GM18867 (cell line): ENCODE measurements around the gene PATJ.
A peak's percentile ranks its signal among the peaks of the same experiment; 100 is the strongest.
"Not testable (repeated sequence)": the region's sequence is repeated elsewhere in the genome, so short reads cannot be mapped to it uniquely, and the experiment has no call there.

Experiments used
- ATAC-seq: cut with Tn5 transposase; IDR thresholded peaks from one replicate; pipeline ENCODE4 v1.9.1; 2021; ENCODE audit warnings: mild to moderate bottlenecking, moderate library complexity; ENCODE audit not compliant: unreplicated experiment

PATJ gene, protein sequence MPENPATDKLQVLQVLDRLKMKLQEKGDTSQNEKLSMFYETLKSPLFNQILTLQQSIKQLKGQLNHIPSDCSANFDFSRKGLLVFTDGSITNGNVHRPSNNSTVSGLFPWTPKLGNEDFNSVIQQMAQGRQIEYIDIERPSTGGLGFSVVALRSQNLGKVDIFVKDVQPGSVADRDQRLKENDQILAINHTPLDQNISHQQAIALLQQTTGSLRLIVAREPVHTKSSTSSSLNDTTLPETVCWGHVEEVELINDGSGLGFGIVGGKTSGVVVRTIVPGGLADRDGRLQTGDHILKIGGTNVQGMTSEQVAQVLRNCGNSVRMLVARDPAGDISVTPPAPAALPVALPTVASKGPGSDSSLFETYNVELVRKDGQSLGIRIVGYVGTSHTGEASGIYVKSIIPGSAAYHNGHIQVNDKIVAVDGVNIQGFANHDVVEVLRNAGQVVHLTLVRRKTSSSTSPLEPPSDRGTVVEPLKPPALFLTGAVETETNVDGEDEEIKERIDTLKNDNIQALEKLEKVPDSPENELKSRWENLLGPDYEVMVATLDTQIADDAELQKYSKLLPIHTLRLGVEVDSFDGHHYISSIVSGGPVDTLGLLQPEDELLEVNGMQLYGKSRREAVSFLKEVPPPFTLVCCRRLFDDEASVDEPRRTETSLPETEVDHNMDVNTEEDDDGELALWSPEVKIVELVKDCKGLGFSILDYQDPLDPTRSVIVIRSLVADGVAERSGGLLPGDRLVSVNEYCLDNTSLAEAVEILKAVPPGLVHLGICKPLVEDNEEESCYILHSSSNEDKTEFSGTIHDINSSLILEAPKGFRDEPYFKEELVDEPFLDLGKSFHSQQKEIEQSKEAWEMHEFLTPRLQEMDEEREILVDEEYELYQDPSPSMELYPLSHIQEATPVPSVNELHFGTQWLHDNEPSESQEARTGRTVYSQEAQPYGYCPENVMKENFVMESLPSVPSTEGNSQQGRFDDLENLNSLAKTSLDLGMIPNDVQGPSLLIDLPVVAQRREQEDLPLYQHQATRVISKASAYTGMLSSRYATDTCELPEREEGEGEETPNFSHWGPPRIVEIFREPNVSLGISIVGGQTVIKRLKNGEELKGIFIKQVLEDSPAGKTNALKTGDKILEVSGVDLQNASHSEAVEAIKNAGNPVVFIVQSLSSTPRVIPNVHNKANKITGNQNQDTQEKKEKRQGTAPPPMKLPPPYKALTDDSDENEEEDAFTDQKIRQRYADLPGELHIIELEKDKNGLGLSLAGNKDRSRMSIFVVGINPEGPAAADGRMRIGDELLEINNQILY (N-terminal part only)

DNA sequence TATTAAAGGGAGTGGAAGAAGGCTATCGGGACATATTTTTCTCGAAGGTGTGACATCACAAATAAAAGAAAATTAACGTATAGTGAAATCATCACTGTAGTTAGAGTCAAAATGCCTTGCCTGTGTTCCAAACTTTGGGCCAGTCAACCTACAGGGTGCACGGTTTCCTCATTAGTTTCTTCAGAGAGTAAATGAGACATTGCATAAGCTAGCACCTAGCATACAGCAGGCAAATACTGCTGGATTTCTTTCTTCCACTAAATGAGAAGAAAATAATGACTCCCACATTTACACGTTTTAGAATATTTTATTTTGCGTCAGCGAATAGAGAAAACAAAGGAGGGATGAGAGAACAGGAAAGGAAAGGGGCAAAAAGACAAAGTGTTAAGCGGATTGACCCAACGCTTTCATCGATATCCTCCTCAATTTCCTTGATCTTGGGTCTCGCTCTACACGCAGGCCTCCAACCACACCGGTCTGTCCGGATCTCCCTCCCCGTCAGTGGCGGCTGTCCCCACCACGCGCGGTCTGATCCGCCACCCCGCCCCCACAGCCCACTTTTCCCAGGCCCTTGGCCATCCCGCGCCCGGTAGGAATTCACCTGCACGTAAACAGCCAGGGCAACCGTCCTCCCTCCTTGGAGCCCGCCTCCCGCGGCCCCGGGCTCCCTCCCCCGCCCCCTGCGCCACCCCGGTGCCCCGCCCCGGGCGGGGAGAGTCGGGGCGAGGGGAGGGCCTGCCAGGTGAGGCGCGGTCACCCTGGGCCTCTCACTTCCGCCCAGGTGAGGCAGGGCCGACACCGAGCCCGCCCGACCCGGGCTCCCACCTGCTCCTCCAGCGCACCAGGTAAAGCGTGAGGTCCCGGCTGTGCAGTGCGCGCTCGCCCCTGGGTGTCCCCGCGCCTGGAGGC lies at the start of gene PATJ:
TSS of gene PATJ (plus strand) at position 770 of the 909 bp plus-strand sequence. CDS start 20,413 bp downstream, outside the sequence.
- peak; percentile 84 for ATAC-seq

DNA sequence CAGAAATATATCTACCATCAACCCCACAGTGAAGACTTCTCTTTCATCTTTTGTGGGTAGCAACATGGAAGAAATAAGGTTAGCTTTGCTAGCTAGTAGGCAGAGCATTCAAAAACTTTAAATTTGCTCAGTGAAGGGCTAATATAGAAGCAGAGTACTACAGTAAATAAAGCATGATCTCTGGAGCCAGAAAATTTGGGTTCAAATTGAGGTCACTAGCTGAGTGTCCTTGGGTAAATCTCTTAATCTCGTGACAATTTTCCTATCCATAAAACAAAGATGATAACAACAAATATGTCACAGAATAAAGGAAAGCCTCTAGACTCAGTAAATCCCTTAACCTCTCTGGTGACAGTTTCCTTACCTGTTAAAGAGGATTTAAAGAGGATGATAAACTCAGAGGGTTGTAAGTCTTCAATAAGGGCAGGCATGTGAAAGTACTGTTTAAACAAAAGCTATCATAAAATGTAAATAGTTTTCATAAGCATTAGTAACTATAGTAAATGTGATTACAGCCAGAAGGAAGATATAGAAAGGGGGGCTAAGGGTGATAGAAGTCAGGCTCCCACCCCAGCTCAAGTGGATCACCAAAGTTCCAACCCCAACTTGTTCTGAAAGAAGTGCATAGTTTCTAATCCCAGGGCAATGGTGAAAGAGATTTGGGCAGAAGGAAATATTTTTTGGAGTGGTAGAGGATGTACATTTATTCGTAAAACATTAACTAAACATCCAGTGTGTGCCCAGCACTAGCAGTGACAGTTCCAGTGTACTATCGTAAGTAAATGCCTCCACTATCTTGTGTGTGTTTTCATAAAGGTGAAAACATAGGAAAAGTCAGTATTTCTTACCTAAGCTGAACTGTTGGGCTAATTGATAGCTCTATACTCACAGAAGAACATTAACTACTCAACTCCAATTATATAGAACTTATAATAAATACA lies 42.1 kb upstream of the PATJ start:
- ATAC-seq, result no peak

DNA sequence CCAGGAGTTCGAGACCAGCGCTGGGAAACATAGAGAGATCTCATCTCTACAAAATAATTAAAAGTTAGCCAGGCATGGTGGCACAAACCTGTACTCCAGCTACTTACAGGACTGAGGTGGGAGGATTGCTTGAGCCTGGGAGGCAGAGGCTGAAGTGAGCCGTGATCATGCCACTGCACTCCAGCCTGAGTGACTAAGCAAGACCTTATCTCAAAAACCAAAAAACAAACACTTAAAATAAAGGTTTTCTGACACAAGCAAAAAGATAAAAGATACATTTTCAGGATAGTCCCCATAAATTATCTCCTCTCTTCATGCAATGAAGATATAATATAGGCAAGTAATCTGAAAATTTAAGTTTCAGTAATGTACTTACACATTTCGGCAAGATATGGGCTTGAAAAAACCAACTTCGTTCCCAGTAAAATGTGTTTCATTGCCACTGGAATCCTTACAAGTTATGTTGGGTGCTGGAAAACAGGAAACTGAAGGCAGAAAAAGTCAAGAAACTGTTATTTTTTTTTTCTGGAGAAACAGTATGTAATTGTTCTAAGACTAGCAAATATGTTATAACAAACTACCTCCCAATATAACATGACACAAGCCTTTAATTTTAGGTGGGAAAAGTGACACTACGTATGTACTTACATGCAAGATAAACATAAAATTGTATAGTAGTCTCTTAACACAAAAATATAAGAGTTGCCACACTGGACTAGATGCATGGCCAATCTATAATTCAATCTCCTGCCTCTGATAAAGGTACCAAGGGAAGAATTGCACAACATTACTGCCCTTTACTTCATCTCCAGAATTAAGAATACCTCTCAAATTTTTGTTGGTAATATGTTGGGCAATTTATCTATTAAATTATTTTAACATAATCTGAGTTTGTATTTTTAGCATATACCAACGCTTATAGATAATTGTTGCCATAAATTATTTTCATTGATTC lies 33.0 kb upstream of the PATJ start:
- ATAC-seq, result no peak

DNA sequence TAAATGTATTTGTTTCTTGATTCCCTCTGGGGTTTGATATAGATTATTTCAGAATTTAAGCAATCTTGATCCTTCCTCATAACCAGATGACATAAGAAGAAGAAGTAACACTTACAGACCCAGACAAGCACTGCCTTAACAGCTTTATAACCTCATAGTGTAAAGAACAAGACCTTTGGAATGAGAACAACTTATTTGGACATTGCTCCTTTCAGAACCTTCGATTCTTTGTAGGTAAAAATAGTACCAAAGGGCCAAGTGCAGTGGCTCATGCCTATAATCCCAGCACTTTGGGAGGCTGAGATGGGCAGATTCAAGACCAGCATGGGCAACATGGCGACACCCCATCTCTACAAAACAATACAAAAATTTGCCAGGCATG lies 32.4 kb upstream of the PATJ start:
- no peak for ATAC-seq

DNA sequence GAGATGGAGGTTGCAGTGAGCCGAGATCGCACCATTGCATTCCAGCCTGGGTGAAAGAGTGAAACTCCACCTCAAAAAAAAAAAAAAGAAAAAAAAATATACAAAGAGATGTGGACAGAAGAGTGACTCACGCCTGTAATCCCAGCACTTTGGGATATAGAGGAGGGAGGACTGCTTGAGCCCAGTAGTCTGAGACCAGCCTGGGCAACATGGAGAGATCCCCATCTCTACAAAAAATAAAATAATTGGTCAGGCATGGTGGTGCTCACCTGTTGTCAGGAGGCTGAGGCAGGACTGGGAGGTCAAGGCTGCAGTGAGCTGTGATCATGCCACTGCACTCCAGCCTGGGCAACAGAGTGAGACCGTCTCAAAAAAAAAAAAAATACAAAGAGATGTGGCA lies 31.0 kb upstream of the PATJ start:
- ATAC-seq, result not testable (repeated sequence)

DNA sequence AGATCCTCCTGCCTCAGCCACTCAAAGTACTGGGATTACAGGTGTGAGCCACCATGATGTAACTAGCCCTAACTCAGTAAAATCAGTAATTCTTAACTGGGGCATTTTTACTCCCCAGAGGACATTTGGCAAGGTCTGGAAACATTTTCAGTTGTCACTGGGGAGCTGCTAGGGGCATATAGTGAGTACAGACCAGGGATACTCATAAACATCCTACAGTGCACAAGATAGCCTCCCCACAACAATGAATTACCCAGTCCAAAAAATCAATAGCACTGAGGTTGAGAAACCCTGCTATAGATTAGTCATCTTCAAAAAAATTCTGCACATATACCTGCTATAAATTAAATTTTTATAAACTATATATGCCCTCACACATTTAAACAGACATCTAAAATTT lies 30.3 kb upstream of the PATJ start:
- ATAC-seq, result no peak

DNA sequence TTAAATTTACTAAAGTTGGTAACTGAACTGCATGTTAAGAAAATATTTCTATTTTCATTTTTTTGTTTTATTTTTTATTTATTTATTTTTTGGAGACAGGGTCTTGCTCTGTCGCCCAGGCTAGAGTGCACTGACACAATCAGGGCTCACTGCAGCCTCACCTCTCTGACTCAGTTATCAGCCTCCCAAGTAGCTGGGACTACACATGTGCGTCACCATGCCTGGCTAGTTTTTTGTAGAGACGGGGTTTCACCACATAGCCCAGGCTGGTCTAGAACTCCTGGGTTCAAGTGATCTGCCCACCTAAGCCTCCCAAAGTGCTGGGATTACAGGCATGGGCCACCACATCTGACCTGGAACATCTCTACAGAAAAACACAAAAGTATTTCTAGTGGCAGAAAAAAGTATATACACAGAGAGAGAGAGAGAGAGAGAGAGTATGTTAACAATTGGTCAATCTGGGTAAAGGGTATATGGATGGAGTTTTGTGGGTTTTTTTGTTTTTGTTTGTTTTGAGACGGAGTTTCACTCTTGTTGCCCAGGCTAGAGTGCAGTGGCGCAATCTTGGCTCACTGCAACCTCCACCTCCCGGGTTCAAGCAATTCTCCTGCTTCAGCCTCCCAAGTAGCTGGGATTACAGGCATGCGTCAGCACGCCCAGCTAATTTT lies 23.1 kb upstream of the PATJ start:
- not testable (repeated sequence) for ATAC-seq

DNA sequence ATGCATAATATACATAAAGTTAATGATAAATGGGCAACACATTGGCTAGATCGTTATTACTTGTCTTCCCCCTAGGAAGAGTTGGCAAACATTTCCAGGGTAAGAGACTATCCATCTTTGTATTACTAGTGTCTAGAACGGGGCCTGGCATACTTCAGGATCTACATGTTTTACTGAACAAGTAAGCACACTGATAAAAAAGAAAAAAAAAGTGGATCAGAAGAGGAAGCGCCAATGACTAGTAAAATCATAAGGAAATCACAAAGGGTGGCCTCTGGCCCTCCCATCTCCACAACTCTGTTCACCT lies 17.8 kb upstream of the PATJ start:
- no peak for ATAC-seq

DNA sequence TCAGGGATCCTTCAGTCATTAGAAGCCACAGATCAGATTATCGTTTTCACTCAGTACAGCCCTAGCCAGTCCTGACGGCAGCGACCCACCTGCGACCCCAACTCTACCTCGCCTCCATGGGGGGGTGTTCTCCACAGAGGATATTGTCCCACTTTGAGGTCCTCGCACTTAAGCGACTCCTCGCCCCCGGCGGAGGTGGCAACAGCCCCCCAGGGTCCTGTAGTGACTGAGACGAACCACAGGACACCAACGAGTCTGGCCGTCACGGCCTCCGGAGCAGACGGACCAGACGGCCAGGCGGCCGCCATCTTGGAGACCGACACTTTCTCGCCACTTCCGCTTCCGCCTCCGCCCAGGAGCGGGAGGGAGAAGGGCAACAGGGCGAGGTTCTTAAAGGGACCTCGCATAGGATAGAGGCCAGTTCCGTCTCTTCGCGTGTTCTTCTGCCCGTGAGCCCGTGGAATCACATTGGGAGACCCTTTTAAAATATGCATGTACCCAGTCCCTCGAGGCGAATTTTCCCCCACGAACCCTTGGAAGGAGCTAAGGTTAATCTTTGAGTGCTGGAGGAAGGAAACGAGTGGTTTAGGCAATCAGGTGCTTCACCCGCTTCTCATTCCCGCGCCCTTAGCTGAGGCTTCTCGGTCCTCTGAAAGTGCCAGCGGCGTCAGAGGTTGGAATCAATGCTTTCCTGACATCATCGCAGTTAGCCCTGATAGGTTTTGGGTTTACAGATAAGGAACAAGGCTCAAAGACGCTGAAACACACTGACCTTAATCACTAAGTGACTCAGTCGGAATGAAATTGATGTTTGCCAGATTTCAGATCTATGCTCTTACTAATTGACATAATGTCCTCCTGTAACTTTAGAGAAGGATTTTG lies 17.2 kb upstream of the PATJ start, which contains the start of gene TM2D1:
TSS of gene TM2D1 (minus strand) at position 329 of the 882 bp plus-strand sequence. CDS start at position 308, 21 bp downstream.
- ATAC-seq, result peak; percentile 99

DNA sequence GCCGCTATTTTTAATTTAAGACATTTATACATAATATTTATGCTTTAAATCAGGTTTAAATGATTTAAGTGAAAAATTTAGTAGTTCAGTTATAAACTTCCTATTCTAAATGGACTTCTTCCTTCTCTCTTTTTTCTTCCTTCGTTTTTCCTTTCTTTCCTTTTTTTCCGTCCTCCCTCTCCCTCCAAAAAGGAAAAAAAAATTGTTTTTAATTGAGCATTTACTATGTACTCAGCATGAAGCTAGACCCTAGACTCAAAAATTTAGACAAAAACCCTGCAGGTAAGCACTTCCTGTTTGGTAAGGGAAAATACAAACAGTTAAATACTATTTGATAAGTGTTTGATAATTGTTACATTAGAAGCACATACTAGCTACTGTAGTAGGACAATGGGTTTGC lies 14.7 kb upstream of the PATJ start:
- ATAC-seq, result no peak

DNA sequence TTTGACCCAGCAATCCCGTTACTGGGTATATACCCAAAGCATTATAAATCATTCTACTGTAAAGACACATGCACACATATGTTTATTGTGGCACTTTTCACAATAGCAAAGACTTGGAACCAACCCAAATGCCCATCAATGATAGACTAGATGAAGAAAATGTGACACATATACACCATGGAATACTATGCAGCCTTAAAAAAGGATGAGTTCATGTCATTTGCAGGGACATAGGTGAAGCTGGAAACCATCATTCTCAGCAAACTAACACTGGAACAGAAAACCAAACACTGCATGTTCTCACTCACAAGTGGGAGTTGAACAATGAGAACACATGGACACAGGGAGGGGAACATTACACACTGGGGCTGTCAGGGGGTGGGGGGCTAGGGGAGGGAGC lies 11.6 kb upstream of the PATJ start:
- ATAC-seq, result not testable (repeated sequence)

DNA sequence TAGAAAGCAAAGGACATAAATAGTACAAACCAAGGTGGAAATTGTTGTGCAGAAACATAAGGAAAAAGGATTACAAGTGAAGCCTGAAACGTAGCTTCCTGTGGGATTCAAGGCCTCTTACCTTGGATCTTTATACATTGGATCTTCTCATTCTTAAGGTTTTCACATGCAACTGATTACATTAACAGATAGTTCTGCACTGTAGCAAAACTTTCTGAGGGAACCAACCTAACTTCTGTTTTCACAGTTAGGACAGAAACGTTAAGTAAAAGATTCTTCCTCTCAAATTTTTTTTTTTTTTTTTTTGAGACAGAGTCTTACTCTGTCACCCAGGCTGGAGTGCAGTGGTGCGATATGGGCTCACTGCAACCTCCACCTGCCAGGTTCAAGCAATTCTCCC lies 9.6 kb upstream of the PATJ start:
- ATAC-seq, result no peak

DNA sequence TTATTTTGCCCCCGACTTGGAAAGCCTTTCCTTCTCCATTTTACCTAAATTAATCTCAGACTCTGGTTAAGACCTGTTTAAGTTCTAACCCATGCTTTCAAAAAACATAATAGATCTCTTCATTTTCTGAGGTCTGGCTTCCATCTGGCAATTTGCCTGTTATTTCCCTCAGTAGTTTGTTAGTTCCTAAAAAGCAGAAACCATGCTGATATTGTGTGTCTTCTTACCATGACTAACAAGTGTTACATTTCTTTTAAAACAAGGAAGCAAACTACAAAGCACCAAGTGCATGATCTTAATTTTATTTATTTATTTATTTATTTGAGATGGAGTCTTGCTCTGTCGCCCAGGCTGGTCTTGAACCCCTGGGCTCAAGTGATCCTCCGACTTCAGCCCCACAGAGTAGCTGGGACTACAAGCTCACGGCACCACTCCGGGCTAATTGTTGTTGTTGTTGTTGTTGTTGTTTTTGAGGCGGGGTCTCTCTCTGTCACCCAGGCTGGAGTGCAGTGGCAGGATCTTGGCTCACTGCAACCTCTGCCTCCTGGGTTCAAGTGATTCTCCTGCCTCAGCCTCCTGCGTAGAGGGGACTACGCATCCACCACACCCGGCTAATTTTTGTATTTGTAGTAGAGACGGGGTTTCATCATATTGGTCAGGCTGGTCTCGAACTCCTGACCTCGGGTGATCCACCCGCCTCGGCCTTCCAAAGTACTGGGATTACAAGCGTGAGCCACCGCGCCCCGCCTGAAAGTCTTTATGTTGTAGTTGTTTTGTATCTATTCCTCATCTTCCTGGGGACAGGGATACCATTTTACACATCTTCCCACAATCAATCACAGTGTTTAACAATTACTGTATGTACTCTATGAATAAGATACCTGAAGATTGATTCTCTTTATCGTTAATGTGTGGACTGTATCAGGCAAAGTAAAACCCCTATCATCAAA lies 1.3 kb upstream of the PATJ start:
- no peak for ATAC-seq

DNA sequence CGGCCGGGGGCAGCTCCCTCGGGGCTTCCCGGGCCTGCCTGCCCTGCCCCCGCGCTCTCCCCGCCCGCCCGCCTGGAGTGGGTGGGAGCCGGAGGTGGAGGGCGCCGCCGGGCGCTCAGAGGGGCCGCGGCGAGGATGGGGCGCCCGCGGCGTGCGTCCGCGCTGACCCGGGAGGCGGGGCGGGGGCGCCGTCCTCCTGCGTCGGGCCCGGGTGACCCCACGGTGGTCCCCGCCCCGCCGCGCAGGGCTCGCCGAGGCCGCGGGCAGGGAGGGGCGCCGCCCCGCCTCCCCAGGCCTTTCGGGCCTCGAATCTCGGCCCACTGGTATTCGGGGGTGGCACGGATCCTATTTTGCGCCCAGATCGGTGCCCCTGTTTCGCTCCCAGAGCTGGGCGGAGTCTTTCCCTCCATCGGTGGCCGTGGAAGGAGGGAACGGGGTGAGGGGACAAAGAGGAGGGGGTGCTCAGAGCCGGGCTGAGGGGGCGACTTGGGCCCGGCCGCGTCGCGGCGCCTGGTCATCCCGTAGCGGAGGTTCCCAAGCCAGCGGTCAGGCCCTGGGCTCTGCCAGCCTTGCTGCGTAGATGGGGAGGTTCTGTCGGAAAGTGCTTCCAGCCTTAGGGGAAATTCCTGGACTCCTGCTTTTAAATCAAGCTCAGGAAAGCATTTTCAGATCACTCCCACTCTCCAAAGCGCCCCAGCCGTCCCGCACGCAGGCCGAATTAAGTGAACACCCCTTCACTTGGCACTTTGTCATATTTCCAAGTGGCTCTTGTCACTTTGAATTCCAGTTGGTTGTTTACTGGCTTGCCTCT lies 545 bp downstream of the PATJ start:
- peak; percentile 55 for ATAC-seq

DNA sequence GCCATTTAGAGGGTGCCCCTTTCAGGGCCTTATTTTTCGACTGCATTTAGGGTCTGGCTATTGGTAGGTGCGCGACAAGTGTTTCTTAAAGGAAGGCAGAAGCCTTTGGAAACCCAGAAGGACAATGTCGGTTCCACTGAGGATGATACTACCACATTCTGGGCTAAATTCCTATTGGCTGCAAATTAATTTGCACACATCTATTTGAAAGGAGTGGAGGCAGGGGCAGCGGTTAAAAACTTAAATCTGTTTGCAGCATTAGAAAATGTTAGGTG lies 1.1 kb downstream of the PATJ start:
- ATAC-seq, result no peak
